Eye (tissue), 1 donor: ENCODE data around the gene SCO2.

ENCODE experiments used
- DNase-seq: peaks from one replicate; pipeline ENCODE4 v3.0.0-alpha.2; 2015

The SCO2 gene

DNA sequence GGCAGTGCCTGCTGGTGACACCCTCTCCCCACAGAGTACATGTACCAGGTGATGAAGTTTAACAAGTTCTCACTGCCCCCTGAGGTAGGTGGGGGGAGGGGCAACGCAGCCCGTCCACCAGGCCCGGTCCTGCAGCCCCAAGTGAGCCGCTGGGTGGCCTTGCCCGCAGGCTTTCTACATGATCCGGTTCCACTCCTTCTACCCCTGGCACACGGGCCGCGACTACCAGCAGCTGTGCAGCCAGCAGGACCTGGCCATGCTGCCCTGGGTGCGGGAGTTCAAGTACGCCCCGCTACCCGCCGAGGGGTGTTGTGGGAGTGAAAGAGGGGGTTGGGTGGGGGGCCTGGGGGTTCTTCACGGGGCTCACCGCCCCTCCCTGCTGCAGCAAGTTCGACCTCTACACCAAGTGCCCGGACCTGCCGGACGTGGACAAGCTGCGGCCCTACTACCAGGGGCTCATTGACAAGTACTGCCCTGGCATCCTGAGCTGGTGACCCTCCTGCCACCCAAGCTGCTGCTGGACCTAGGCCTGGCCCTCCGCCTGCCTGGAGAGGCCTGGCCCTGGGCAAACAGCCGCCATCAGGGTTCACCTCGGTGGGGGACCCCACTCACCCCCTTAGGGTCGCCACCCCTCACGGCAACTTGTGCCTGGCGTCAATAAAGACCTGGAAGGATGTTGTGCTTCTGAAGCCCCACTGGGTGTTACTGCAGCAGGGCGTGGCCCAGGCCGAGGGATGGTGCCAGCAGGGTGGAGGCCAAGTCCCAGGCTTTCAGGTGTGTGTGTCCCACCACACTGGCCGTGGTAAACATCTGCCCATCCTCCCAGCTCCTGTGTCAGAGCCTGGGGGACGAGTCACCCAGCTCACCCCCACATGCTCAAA lies 35.8 kb downstream of the SCO2 start:
- DNase-seq, result no peak

DNA sequence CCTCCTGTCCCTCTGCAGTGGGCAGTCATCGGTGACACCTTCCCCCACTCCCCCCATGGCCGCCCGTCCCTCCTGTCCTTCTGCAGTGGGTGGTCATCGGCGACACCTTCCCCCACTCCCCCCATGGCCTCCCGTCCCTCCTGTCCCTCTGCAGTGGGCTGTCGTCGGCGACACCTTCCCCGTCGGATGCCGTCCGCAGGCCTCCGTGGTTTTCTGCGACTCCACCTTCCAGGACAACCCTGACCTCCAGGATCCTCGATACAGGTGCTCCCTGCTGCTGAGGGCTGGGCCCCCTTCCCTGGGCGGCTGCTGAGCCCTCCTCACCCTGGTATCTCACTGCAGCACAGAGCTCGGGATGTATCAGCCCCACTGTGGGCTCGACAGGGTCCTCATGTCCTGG lies 36.5 kb downstream of the SCO2 start:
- DNase-seq, result no peak

DNA sequence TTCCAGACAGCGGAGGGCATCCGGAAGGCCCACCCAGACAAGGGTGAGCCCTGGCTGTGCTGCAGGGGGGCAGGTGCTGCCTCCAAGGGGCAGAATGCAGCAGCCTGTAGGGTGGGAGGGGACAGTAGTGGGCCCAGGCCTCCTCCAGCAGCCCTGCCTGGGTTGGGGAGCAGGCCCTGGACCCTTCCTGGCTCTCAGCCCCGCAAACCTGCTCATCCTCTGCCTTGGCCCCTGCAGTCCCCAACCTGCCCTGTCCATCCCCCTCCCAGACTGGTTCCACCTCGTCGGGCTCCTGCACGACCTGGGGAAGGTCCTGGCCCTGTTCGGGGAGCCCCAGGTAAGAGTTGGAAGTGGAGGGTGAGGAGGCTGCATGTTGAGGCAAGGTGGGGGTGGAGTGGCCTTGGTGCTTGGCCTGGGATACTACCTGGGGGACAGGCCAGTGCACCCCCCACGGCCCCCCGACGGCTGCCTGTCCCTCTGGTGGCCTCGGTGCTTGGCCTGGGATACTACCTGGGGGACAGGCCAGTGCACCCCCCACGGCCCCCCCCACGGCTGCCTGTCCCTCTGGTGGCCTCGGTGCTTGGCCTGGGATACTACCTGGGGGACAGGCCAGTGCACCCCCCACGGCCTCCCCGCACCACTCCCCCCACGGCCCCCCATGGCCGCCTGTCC lies 37.3 kb downstream of the SCO2 start:
- no peak for DNase-seq

- DNase-seq, result no peak
Observed at GRCh38 chr22:50487290-50488005, 38.0 kb downstream of the SCO2 start.

- no peak for DNase-seq
Observed at GRCh38 chr22:50486561-50487289, 38.7 kb downstream of the SCO2 start, which contains the start of gene MIOX. Gene MIOX, plus strand, starts transcription at chr22:50486859. Its CDS starts 39 bp downstream, at chr22:50486898.

DNA sequence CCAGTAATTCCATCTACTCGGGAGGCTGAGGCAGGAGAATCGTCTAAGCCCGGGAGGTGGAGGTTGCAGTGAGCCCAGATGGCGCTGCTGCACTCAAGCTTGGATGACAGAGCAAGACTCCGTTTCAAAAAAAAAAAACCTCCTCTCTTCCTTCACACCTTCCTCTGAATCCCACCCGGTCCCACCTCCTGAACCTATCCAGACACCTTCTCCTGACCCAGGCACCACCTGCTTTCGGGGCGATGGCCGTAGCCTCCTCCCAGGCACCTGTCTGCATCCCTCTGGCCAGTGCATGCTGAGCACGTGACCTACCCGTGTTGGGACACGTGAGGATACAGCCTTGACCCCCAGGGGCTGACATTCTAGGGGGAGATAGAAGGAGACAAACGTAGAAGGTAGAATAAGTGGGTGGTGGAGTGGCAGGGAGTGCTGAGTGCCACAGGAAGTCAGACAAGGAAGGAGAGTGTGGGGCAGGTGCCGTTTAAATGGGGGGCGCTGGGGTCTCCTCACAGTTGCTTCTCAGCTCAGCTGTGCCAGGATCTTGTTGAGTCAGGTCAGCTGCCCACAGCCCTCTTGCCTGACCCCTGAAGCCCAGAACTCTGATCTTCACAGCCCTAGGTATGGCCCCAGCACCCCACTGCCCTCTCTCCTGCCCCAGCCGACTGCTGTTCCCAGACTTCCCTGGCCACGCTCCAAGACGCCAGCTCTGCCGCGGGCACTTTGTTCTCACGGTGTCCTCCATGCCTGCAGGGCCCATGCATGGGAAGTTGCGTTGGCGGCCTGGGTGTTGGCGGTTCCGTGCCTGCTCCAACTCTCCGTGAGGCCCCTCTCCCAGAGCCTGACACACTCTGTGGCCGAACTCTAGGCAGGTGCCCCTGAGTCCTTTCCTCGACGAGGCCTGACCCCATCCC lies 39.9 kb downstream of the SCO2 start:
- no peak for DNase-seq

DNA sequence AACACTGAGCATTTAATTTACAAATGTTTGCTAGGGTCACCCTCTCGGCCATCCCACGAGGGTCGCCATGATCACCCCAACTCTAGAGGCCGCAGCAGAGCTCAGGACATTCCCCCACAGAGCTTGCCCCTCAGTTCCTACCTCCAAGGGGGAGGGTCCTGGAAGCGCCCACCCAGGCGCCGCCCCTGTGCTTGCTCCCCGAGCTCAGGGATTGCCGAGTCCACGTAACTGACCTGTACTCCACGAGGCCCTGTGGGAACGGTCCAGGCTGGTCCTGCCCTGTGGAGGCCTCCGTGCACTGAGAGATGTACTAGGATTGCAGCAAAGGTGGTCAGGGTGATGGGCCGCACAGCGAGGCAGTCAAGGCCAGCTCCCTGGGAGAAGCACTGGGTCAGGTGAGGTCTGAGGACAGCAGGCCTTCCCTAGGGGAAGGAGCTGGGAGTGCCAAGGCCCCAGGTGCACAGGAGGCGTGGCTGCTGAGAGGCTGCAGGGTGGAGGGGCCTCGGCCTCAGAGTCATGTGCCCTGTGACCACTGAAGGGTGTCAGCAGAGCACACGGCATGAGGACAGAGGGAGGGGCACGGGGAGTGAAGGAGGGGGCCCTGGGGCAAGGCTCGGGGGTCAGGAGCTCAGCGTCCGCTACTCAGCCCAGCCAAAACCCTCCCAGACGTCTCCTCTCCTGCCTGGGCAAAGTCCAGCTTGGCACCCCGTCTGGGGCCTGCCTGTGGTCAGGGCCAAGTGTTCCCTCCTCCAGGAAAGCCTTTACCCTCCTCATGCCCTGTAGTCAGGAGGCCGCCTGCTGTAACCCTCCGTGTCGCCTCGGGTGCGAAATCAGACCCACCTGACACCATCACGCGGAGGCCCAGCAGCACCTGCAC lies 41.2 kb downstream of the SCO2 start:
- DNase-seq, result no peak

GRCh38 chr22:50483556-50483955 lies 41.8 kb downstream of the SCO2 start:
- no peak for DNase-seq

DNA sequence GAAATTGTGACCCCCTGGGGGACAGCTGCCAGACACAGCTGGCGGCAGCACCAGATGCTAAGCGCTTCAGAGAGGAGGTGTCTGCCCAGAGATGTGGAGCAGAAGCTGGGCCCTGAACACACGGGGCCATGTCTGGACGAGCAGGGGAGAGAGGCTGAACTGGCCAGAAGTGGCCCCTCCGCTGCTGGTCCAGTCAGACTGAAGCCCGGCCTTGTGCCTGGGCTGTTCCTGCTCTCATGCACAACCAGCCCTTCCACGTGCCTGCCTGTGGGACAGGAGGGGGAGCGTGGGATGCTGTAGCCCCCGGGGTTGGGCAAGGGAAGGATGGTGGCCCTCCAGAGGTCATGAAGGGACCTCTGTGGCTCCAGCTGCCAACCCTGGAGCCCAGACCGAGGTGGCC lies 42.3 kb downstream of the SCO2 start:
- no peak for DNase-seq

DNA sequence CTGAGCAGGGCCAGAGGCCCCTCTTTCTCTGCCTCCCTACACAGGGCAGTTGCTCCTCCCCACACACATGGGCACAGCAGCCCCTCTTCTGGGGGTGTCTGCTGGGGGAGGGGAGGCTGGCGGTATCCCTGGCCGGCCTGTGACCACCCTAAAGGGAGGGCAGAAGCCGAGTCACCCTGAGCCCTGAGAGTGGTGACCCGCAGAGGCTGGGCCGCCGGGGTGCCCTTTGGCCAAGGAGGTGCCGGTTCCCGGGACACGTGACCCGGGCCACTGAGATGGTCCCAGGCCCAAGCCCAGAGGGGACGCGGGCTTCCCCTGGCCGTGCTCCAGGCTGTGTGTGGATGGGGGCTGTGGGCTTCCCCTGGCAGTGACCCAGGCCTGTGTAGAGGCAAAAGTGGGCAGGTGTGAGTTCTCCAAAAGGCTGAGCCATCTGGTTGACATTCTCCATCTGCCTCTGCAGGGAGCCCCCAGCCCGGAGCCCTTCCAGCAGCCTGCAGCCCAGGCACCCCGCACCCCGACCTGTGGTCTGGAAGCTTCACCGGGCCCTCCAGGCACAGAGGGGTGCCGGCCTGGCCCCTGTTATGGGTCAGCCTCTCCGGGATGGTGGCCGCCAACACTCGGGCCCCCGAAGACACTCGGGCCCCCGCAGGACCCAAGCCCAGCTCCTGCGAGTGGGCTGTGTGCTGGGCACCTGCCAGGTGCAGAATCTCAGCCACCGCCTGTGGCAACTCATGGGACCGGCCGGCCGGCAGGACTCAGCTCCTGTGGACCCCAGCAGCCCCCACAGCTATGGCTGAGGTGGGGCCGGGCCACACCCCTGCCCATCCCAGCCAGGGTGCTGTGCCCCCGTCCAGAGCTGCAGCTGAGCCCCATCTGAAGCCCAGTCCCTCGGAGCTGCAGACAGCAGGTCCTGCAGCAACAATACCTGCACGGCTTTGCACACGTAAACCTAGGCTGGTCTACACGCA lies 43.0 kb downstream of the SCO2 start:
- no peak for DNase-seq

DNA sequence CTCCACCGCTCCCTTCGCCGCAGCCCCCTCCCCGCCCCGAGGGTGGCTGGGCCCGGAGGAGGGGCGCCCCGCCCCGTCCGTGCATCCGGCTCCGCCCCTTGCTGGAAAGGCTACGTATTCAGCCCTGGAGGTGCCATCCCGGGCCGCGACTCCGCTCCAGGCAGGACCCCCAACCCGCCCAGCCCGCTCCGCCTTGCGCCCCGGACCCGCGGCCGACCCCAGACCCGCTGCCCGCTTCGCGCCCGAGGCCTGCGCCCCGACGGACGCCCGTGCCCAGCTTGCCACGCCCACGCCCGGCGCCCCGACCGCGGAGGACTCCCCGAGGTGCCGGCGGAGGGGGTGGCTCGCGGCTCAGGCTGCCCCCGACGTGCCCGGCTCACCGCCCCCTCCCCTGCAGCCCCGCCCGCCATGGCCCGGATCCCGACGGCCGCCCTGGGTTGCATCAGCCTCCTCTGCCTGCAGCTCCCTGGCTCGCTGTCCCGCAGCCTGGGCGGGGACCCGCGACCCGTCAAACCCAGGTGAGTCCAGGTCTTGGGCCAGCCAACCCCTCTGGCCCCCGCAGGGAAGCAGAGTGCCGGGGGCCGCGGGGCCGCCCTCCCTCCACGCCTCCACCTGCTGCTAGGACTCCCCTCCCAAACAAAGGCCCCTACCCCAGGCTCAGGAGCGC lies 43.8 kb downstream of the SCO2 start, which contains the start of gene ADM2:
ADM2 (plus strand) TSS at position 104 of the 667 bp plus-strand sequence; CDS start at position 409, 305 bp downstream.
- DNase-seq, result peak; percentile 50

- DNase-seq, result no peak
Observed at GRCh38 chr22:50481045-50481439, 44.4 kb downstream of the SCO2 start.

DNA sequence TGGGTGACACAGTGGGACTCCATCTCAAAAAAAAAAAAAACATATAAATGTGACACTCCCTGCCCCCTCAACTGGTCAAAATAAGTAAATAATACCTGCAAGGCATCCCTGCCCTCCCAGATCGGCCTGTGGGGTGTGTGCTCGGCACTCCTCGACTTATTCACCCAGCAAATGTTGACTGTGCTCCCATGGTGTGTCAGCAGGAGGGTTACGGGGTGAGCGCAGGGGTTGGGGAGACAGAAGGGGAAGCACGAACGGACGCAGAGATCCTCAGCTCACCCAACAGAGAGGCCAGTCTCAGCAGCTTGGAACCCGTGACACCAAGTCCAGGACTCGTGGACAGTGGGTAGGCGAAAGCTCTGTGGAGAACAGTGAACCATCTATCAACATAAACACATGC lies 45.7 kb downstream of the SCO2 start:
- DNase-seq, result no peak

DNA sequence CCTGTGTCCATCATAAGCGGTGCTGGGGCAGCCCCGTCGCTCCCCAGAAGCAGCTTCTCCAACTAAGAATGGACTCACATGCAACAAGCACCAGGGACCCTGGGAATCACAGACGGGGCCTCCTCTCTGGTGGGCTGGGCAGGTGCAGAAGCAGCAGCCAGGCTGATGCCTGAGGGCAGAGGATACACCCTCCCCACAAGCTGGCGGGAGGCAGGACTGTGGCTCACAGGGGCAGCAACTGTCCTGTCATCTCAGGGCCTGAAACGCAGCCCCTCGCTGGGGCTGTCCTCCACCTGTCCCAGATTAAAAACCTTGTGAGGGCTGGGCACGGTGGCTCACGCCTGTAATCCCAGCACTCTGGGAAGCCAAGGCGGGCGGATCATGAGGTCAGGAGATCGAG lies 47.5 kb downstream of the SCO2 start:
- DNase-seq, result no peak

- DNase-seq, result peak; percentile 51
Observed at GRCh38 chr22:50476868-50477267, 48.5 kb downstream of the SCO2 start.

DNA sequence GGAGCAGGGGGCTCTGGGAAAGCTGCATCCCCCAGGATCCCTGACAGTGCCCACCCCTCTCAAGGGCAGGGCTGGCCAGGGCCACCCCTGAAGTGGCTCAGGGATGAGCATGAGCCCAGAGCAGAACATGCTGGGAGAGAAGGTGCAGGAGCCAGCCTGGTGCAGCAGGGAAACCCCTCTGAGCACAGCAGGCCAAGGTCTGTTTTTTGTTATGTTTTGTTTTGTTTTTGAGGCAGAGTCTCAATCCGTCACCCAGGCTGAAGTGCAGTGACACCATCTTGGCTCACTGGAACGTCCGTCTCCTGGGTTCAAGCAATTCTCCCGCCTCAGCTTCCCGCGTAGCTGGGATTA lies 49.8 kb downstream of the SCO2 start:
- no peak for DNase-seq

DNA sequence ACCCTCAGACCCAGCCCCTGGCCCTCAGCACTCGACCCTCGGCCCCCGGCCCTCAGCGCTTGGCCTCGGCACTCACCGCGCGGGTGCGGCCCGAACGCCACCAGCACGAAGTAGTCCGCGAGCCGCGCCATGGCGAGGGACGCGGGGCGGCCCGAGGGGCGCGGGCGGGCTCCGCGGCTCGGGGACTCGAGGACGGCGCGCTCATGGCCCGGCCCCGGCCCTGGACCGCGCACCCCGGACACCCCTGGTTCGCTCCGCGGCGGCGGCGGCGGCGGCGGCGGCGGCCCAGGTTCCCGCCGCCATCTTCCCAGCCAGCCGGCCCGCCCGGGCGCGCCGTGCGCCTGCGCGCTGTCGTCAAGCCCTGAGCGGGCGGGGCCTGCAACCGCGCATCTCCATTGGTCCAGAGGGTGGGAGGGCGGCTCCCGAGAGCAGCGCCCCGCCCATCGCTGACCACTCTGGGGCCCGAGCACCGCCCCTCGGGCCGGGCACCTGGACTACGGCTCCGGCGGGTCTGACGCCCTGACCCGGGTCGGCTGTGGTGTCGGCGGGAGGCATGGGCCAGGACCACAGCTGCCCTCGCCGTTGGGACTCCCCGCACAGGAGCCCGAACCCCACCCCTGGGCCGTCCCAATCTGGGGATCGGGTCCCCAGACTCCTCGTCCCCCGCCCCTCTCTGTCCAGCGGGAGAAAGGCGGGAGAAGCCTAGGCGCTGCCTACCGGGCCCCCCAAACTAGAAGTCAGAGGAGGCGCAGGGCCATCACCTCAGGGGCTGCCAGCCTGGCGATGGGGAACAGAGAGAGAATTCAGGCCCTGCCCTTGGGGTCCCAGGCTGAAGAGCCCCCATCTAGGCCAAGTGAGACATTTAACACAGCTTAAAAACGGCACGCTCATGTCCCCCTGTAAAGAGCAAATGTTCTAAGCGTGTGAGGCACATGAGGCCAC lies 50.4 kb downstream of the SCO2 start, which contains the start of gene SBF1:
SBF1 (minus strand) TSS at position 326 of the 942 bp plus-strand sequence; CDS start at position 131, 195 bp downstream.
- DNase-seq, result peak; percentile 96
